GM19099 (cell line): Measurements from ENCODE around the gene ANLN.

Experiments used
- POLR2A ChIP-seq: IDR thresholded peaks from 3 replicates; pipeline ENCODE4 v1.6.1; 2011; ENCODE audit warnings: low read depth; ENCODE audit not compliant: insufficient read length; ENCODE audit errors: extremely low read depth

The ANLN gene

DNA sequence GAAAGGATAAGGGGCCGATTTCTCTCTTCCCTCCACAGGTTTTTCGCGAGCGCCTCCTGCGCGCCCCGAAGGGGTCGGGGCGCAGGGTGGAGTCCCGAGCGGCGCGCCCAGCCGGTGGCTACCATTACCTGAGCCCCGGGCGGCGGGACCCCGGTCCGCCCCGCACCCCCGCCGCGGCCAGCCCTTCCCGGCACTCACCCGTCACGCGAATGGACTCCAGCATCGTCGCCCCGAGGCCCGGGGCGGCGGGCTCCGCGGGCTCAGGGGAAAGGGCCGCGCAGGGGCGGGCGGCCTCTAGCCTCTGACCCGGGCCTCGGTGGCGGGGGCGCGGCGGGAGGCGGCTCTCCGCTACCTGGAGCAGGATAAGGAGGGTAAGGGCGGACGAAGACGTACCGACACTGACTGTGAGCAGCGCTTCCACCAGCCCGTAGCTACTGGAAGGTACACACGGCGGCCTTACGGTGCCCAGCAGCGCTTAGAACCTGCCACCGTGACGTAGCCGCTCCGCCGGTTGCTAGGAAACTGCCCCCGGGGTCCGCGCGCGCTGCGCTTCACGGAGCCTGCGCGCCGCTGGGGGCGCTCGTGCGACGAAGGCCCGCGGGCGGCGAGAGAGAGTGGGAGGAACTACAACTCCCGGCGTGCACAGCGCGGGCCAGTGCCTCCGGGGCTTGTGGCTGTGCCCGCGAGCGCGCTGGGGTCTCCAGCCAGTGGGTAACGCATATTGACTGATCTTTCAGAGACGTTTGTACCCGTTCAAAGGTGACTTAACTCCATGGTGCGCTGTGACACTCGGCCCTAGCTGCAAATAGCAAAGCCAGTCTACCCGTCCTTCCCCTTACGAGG lies 22.7 kb upstream of the ANLN start:
- no peak for TF ChIP-seq POLR2A

DNA sequence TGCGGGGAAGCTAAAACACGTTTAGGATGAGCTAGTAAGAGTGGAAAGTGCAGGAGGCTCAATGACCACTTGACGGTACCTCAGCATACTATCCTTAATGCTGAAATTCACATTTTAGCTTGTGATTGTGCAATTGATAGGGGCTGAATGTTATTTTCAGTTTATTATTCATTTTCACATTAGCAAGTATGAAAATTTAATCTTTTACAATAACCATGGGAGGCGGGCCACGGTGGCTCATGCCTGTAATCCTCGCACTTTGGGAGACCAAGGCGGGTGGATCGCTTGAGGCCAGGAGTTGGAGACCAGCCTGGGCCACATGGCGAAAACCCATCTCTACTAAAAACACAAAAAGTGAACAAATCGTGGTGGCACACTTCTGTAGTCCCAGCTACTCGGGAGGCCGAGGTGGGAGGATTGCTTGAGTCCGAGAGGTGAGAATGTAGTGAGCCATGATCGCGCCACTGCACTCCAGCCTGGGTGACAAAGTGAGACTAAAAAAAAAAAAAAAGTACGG lies 22.0 kb upstream of the ANLN start:
- no peak for TF ChIP-seq POLR2A

GRCh38 chr7:36368496-36368895 lies 21.2 kb upstream of the ANLN start:
- TF ChIP-seq POLR2A, result no peak

DNA sequence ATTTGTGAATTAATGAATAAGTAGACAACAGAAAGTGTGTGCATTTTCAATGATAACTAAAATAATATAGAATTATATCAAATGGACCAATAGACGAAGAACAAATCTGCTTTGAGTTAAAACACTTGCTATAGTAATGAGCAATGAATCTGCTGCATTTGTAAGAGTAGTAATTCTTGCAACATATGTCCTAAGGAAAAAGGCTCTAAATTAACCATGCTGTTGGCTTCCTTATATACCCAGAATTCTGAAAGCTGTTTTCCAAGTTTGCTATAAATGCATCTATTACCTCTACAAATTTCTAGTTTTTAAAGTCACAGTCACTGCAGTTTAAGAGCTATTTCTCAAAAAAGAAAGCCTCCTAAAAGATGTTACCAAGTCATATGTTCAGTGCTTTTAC lies 20.5 kb upstream of the ANLN start:
- TF ChIP-seq POLR2A, result no peak

GRCh38 chr7:36370046-36370445 lies 19.6 kb upstream of the ANLN start:
- no peak for TF ChIP-seq POLR2A

DNA sequence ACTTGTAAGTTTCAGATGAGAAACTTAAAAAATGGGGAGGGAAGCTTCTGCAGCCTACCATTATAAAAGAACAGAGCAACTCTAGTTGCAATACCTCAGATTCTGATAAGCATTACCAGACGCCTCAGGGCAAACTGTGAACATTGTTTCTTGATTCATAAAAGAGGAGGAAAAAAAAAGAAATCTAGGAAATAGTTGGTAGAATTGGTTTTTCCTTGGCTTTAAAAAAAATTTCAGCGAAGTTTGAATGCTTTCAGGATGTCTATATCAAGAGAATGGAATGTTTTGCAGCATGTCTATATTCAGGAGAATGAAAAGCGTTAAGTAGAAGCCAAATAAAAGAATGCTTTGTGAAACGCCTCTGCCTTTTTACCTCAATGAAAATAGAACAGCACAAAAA lies 17.5 kb upstream of the ANLN start:
- no peak for TF ChIP-seq POLR2A

DNA sequence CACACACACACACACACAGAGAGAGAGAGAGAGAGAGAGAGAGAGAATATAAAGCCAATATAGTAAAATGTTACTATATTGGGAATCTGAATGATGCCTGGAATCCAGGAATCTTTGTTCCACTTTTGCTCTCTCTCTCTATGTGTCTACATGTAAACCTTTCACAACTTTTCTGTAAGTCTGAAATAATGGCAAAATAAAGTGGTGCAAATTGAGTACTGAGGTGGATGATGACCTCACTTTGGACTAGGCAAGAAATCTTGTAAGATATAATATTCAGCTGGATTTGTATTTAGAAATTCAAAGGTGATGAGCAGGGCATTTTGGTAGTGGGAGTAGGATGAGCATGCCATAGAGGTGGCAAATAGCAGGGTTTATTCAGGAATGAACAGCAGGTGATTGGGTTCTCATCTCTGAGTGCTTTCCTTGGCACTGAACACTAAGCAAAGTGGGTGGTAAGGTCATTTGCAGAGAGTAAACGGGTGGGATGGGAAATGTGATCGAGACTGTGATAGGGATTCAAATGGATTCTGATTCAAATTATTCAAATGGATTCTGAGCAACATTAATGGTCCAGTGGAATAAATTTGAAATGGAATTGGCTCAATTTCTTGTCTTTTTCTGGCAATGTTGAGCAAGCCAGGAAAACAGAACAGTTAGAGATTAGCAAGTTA lies 9.7 kb upstream of the ANLN start:
- no peak for TF ChIP-seq POLR2A

DNA sequence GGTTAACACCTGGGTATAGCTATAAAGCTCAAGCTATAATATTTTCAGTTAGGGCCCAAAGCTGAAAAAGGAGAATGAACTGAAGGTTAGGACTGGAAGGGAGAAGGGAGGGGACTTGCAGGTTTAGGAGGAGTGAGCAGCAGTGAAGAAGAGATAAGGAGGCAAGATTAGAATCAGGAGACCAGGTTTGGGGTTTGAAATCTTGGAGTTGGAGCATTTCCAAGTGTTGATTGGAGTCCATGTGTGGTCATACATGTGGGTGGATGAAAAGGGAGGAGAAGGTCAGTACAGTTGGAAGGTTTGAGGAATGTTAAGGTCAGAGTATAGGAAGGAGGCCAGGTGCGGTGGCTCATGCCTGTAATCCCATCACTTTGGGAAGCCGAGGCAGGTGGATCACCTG lies 8.6 kb upstream of the ANLN start:
- no peak for TF ChIP-seq POLR2A

DNA sequence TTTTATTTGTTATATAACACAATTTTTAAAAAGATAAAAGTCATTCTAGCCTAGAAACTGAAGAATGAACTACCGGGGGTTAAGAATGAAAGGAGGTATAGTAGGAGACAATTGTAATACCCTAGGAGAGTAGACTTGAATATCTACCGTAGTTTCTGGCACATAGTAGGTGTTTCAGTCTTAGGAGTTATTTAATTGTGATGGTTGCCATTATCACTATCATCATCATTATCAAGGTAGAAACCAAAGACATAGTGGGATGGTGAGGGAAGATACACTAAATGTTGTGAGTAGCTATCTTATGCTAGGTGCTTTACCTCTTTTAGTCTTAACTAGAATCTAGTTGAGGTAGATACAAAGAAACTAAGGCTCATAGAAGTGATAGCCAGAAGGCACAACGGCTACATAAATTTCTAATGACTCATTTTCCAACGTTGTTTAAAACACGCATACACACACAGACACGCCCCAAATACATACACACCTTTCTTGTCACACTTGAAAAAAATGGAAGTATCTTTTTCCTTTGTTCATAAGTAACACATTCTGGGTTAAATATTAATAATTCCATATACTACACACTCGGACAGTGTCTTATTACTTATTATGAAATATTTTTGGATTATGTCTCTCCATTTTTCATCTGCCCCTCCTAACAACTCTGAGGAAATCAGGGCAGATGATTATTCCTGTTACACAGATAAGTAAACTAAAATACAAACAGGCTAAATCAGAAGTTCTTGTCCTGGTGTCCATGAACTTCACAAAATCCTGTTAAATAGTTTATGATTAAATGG lies 2.0 kb upstream of the ANLN start:
- no peak for TF ChIP-seq POLR2A

GRCh38 chr7:36388423-36388822 lies 1.2 kb upstream of the ANLN start:
- TF ChIP-seq POLR2A, result no peak

- no peak for TF ChIP-seq POLR2A
Observed at GRCh38 chr7:36390199-36391090, 783 bp downstream of the ANLN start.

- TF ChIP-seq POLR2A, result no peak
Observed at GRCh38 chr7:36391436-36392198, 2.0 kb downstream of the ANLN start.

- no peak for TF ChIP-seq POLR2A
Observed at GRCh38 chr7:36393826-36394225, 4.2 kb downstream of the ANLN start.
